Measurements from ENCODE around the gene ADGRB2.

DNA sequence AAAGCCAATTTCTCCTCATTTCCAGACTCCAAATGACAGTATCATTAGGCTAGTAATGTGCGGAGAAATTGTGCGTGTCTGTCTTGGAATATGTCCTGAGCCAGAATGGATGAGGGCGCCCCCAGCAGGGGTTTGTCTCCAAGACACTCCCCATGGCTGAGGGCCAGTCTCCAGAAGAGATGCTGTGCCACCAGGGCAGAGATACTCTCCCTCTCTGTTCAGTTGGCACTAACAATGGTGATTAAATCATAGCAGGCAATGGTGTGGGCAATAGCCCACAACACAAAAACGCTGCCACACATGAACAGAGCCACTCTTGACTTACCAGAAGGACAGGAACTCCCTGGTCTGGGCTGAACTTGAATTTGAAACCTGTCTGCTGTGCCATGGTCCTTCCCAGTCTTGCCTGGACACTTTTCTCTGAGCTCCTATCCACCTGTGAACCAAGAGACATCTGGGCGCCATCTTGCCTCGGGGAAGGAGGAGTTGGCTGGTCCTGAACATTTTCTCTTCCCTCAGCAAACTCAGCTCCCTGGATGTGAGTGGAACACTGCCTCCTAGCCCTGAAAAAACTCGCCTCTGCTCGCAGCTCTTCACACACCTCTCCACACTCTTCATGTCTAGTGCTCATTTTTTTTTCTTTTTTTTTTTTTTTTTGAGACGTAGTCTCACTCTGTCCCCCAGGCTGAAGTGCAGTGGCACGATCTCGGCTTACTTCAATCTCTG lies 14.8 kb upstream of the ADGRB2 start:
- TF ChIP-seq, protein P1, sequence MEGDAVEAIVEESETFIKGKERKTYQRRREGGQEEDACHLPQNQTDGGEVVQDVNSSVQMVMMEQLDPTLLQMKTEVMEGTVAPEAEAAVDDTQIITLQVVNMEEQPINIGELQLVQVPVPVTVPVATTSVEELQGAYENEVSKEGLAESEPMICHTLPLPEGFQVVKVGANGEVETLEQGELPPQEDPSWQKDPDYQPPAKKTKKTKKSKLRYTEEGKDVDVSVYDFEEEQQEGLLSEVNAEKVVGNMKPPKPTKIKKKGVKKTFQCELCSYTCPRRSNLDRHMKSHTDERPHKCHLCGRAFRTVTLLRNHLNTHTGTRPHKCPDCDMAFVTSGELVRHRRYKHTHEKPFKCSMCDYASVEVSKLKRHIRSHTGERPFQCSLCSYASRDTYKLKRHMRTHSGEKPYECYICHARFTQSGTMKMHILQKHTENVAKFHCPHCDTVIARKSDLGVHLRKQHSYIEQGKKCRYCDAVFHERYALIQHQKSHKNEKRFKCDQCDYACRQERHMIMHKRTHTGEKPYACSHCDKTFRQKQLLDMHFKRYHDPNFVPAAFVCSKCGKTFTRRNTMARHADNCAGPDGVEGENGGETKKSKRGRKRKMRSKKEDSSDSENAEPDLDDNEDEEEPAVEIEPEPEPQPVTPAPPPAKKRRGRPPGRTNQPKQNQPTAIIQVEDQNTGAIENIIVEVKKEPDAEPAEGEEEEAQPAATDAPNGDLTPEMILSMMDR (IDR thresholded peaks at IDR 0.05), result no peak
- TF ChIP-seq POLR2A (IDR thresholded peaks at IDR 0.05), result no peak
